Peyer's patch (tissue), 4 donors: ENCODE measurements around the gene LTB4R.

Experiments
- CTCF ChIP-seq, 6 experiments: fragments of 450-650 bp in 4 of 6; fragments of 200-600 bp in 2 of 6; sonication (generic) in 1 of 6; IDR thresholded peaks; one replicate each; pipeline ENCODE4 v1.5.1; 2017 to 2019; ENCODE audit warnings: antibody characterized with exemption in 6 of 6, mild to moderate bottlenecking in 3 of 6, moderate library complexity in 1 of 6
- POLR2A ChIP-seq, 2 donors: fragments of 450-650 bp; IDR thresholded peaks; one replicate each; pipeline ENCODE4 v1.5.1; 2017; ENCODE audit warnings: antibody characterized with exemption in 2 of 2, mild to moderate bottlenecking in 2 of 2, moderate library complexity in 2 of 2

GRCh38 chr14:24351517-24351916 lies 40.2 kb downstream of the LTB4R start:
- TF ChIP-seq POLR2A (IDR thresholded peaks at IDR 0.05): no peak
- no peak for TF ChIP-seq CTCF (IDR thresholded peaks at IDR 0.05)
